Measurements from ENCODE around the gene VGLL4.
"Not testable (repeated sequence)": the region's sequence is repeated elsewhere in the genome, so short reads cannot be mapped to it uniquely, and the experiment has no call there.

VGLL4 gene

DNA sequence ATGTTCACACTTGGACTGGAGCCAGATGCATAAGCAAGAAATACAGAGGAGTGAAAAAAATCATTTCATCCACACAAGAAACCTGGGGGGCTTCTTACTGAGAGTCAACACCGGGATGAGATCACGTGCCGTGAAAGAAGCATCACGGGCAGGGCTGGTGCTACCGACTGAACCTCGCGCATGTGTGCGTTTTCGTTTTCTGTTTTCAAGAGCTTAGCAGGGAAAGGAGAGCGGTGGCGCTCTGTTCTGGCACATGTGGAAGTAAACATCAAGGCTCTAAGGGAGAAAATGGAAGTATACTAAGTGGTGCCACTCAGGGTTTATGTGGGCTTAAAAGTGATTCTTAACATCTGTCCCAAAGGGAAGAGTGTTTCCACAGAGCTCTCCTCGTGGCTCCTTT lies 55.9 kb downstream of the VGLL4 start:
- DNase-seq (ENCODE audit: low read depth in 3 of 3): no peak

DNA sequence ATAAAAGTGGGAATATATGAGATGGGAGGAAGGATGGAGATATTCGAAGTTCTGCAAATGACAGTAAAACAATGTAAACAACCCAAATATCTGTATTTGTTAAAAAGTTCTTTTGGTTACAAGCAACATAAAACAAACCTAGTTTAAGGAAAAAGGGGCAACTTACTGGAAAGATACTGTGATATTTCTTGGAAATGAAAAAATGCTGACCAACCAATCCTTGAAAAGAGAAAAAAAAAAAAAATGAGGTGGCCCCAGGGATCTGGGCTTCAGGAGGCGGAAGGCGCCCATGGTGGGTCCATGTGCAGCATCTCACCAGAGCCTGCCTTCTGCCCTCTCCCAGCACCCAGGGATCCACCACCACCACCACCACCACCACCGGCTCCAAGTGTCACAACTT lies 59.1 kb downstream of the VGLL4 start:
- no peak for DNase-seq (ENCODE audit: low read depth in 3 of 3)

DNA sequence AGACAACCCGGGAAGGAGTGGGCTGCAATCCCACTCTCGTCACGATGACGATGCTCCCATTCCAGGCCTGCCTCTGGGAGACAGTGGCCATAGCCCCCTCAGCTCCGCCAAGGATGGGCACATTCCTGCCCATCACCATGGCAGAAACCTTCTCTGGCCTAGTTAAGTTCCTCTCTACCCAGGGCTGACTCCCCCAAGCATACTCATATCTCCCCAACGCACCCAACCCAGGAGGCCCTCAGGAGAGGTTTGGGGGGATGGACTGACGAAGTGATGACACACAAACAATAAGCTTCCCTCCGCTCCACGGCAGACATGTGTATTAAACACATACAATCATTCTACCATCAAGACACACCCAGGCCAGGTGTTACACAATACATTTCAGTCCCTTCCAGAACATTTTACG lies 60.1 kb downstream of the VGLL4 start:
- DNase-seq (ENCODE audit: low read depth in 3 of 3): no peak

DNA sequence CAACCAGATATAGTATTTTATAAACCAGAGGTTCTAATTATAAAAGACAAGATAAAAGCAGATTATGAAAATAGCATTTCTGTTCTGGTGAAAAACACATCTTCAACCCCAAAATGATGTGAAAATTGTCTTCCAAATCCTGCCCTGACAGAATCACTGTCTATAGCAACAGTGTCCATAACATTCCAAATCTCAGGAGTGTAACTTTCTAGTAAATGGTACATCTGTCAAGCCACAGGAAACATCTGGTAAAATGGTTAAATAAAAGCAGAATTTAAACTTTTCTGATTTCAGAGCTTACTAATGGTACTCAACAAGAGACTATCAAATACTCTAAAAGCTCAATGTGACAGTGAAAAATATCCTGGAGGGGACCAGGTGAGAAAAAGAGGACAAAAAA lies 60.5 kb downstream of the VGLL4 start:
- DNase-seq (ENCODE audit: low read depth in 3 of 3): no peak

DNA sequence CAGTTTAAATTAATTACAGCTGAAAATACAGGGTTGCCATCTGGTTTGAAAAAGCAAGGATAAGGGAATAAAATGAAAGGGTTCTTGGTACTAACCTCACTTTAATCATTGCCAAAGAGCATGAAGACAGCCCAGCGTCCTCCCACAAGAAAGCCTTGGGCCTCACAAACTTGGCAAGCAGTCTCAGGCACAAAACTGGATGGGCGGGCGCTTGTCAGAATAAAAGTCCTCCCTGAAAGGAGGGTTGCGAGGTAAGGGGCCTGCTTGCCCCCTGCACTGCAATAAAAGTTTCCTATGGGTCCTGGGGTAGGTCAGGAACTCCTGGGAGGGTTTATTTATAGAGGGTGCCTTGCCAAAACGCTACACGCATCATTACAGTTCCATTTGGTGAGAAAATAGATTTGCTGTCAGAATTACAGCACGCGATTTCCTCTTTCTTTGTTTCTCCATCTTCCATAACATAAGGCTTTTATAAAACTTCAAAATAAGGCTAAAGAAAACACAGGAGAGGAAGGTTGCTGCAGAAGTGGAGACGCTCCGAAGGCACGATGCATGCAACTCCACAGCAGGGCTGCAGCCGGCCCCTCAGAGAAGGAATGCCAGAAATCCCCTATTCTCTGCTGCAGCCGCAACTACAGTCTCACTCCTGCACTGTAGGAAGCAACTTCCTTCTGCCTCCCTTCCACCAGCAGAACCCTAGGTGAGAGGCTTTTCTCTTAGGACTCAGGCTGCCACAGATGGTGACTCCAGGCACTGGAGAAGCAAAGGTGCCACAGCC lies 61.3 kb downstream of the VGLL4 start:
- no peak for DNase-seq (ENCODE audit: low read depth in 3 of 3)

DNA sequence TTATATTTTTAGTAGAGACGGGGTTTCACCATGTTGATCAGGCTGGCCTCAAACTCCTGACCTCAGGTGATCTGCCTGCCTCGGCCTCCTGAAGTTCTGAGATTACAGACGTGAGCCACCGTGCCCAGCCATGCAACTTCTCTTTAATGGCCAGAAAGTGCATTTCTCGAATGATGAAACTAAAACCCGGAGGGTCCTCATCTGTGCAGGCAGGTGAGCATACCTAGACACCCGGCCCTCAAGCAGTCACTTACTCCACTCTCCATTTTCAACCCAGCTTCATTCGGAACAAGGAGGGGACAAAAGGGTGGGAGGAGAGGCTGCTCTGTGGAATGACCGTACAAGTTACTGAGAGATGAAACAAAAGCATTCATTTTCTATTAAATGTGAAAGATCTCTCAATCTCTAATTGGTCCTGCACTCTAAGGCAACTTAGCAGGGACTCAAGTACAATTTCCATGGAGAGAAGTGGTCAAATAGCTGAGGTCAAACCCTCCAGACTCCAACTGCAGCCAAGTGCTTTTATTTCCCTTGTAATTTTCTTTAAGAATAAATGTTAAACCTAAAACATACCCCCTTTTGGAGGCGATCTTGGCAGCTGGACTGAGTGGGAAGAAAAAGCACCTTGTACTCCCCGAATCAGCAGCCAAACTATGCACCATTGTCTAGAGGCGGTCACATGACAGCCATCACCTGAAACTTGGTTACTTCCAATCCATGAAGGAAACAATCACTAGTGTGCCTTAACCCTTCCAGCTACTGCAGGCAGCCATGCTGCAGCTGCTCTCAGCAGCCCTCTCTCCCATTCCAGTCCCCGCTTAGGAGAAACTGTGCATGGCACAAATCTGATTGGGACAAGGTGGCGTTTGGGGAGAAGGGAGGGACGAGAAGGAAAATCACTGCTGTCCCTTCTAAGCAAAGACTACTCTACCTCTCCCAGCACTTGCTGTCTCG lies 62.2 kb downstream of the VGLL4 start:
- DNase-seq (ENCODE audit: low read depth in 3 of 3): no peak

DNA sequence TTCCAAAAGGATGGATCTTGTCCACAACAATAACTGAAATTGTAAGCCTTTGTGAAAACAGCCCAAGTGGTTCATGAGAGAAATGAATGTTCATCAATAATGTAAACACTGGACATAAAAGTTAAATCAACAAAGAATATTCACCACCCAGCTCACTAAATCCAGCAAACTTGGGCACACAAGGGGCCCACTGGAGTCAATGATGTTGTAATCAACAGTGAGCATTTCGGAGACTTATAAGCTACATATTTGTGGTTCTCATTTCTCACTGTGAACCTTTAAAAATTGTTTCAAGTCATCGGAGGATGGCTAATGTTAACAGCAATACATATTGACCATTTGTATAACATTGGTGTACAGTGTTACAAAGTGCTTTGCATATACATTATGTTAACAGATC lies 63.1 kb downstream of the VGLL4 start:
- no peak for DNase-seq (ENCODE audit: low read depth in 3 of 3)

DNA sequence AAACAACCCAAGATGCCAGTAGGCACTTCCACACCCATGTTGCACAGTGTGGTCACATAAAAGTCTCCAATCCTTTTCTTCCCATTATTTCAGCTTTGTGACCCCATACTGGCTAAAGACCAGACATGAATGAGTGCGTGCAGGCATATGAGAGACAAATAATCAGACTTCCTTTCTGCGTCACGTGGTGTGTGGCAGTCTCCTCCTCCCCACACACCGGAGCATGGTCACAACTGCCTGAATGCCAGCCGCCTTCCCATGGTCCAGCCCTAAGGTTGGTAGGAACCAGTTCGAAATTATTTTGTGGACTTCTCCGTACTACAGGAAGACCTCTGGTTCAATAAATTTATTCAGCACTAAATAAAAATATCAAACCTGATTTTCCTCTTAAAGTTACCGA lies 65.5 kb downstream of the VGLL4 start:
- DNase-seq (ENCODE audit: low read depth in 3 of 3): no peak

DNA sequence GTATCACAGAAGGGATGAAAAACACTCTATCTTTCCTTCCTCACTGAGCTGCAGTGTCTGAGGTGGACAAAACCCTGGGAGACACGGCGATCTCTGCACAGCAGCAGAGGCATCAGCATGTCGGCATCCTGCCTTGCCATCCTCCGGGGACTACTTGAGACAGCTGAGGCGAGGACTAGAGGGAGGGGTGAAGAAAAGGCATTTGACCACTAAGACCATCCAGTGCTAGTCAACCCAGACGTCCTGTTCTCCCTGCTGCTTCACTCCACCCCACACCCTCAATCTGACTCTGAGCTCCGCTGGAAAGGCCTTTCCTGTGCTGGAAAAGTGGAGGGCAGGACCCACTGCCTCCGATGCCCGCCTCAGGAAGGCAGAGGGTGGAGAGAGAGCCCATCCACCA lies 67.3 kb downstream of the VGLL4 start:
- no peak for DNase-seq (ENCODE audit: low read depth in 3 of 3)

DNA sequence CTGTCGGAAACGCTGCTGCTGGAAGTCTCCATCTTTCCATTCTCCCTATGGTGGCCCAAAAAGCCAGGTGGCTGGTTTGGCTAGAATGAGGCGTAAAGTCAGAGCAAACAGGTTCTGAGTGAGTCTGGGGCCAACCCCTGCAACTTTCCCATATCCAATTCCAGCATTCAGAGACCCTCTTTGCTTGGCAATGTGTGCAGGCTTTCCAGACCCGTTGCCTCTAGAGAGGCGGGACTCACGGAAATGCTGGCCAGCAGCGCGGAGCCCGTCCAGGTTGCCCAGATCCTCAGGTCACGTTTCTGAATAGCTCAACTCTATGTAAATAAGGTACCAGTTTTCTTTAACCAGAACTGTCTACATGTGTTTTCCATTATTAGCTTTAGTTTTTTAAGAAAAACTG lies 68.0 kb downstream of the VGLL4 start:
- DNase-seq (ENCODE audit: low read depth in 3 of 3): no peak

DNA sequence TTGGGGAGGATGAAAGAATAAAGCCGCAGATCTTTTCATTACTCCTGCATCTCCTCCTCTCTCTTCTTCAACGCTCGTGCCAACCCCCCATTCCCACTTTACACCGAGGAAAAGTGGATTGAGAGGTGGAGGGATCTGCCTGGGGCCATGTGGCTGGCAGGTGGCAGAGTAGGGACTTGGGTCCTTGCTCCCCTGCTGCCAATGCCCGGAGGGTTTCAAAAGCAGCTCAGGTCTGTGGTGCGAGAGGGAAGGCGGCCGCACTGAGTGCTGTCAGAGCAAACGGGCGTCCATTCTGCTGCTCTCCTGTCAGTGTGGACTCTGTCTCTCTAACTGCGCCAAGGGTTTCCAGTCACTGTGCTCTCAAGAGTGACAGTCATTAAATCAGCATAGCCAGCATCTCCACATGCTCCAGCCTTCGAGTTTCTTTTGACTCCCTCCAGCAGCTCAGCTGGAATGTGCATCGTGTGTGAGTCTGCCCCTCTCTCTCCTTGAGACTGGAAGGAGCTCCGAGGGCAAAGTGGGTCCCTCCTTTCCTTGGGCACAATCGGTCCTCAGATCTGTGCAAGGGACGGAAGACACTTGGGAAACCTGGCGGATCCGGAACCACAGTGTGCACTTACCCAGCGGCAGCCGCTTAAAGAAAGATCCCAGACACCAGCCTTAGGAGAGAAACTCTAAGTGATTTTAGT lies 68.6 kb downstream of the VGLL4 start:
- no peak for DNase-seq (ENCODE audit: low read depth in 3 of 3)

DNA sequence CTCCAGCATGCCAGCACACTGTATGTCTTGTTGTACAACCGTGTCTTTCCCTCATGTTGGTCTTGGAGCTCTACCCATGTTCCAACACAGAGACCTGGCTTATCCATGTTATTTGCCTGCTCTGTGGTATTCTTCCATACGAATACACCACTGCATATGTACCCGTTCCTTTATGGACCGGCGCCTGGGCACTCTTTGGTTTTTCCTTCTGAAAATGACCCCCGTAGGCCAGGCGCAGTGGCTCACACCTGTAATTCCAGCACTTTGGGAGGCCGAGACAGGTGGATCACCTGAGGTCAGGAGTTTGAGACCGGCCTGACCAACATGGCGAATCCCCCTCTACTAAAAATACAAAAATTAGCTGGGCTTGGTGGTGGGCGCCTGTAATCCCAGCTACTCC lies 71.1 kb downstream of the VGLL4 start:
- DNase-seq (ENCODE audit: low read depth in 3 of 3): not testable (repeated sequence)

DNA sequence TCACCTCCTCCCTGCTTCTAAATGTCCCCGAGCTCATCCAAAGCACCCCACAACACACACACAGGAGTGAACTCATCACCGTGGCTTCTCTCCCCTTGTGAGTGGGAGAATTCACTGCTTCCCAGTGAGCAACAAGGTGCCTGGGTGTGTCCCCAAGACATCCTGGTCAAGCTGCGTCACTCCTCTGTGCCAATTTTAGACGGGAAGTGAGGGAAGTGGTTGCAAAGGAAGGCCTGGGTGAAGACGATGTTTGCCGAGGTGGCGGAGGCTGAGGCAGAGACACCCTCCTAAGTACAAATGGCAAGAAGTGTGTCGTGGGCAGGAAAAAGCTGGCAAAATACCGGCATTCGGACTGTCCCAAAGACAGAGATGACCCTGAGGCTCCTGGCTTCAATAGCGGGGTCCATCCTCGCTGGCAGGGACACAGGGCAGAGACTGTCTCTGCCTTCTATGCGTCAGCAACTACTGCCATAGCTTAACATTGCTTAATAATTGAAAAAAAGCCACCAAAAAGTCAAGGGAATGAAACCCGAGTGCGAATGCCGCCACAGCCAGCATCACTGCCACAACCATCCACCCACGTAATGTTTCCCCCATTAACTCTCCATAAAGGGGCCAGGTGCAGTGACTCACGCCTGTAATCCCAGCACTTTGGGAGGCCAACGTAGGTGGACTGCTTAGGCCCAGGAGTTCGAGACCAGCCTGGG lies 72.8 kb downstream of the VGLL4 start:
- no peak for DNase-seq (ENCODE audit: low read depth in 3 of 3)

DNA sequence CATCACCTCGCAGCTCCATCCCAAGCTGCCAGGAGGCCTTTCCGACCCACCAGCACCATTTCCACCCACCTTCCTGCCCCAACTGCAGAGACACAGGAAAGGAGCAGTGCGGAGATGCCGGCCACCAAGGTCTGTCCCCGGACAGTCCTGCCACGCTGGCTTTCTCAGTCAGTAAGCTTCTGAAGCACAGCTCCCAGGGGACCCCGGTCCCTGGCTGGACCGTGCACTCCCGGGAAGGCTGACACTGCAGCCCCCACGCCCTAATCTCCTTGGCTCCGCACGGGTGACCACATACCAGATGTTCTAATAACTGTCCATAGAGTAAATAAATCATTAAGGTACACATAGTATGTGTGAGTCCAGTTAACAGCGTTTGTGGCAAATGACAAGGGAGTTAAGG lies 73.5 kb downstream of the VGLL4 start:
- no peak for DNase-seq (ENCODE audit: low read depth in 3 of 3)

DNA sequence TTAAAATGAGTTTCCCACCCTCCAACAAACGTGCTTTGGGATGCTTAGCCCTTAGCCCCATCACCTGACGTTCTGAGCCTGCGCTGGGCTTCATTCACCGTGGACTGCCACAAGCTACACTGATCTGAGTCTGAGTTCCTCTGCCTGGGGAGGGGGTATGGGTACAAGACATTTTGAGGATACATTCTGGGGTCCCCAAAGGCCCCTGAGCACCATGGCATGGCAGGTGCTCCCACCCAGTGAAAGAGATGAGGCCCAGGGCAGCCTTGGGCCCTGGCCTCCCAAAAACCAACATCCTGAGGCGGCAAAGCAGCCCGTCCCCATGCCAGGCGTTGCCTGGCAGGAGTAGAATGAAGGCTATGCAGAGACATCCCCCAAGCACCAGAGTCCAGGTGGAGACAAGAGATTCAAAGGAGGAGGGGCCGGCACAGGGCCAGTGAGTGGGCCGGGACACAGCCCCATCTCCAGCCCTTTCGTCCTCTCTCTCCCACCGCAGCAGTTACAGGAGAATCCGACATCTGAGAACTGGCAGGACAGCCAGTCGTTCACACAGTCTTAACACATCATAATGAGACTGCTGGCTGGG lies 74.5 kb downstream of the VGLL4 start:
- no peak for DNase-seq (ENCODE audit: low read depth in 3 of 3)

DNA sequence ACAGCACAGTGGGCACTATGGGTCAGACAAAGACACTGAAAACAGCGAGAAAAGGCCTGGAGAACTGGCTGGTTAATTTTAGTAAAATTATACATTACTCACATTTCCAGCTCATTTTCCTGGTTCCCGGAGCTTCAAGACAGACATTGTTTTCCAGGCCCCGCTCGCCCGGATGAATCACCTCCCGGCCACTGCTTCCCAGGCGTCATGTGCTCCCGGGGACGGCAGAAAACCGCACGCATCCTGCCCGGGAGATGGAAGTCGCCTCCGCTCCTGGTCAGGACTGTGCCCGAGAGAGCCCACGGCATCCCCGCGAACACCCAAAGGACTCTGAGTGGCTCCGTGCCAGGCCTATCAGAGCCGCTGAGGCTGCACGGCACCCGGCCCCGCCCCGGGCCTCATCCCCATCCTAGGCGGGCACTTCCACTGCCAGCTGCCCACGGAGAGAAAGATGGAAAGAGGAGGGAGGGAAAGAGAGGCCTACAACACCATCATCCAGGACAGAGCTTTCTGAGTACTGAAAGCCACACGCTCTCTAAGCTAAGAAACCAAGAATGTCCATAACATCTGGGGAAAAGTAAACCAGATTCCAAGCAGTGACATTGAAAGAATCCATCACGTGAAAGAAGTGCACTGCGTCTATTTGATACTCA lies 75.1 kb downstream of the VGLL4 start:
- DNase-seq (ENCODE audit: low read depth in 3 of 3): no peak

DNA sequence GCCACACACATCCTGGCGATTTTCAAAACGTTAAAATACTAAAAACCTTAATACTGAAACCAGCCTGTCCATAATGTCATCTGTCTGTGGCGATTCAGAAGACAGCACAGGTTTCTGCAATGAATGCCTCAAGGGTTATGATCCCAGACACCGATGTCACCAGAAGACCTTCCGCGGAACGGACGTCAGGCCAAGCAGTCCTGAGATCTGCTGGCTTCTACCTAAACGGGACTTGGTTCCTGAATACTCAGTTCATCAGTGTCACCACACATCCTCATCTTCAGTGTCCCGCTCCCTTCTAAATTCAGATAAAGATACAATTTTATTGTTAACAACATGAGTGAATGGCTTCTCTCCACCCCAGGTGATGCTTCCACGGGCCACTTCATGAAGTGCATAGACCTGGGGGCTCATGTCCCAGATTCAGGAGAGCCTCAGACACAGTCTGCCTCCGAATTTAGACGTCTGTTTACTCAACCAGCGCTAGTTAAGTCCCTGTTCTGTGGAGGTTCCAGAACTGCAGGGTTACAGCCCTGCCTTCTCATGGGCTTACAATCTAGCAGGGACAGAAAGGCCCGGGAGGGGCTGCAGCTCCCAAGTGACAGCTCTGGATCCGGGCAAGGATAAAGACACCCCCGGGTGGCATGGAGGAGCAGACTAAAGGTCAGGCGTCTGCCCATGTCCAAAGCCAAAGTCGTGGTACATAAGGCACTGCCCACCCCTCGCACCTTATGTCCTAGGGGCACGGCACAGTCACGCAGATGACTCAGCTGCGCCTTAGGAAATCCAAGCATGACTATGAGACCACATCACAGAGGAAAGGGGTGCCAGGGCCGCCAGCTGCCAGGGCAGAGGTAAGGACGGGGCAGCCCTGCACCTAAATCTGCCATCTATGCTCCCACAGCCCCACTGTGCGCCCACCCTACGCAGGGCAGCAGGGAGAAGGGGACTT lies 75.9 kb downstream of the VGLL4 start:
- DNase-seq (ENCODE audit: low read depth in 3 of 3): no peak

DNA sequence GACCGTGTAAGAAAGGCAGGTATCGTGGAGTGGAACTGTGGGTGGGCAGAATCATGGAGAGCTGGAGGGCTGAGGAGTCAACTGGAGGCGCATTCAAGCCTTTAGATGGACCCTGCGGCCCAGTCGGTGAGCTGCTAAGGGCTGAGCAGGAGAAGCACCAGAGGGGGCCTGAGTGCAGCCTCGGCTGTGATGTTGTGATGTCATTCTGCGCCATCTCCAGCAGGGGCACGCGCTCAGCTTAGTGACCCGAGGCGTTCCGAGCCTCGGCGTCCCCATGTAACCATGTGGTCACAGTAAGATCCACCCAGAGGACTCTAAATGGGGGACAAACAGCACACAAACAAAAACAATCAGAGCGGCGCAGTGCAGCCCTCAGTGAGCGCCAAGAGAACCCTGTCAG lies 76.8 kb downstream of the VGLL4 start:
- no peak for DNase-seq (ENCODE audit: low read depth in 3 of 3)

DNA sequence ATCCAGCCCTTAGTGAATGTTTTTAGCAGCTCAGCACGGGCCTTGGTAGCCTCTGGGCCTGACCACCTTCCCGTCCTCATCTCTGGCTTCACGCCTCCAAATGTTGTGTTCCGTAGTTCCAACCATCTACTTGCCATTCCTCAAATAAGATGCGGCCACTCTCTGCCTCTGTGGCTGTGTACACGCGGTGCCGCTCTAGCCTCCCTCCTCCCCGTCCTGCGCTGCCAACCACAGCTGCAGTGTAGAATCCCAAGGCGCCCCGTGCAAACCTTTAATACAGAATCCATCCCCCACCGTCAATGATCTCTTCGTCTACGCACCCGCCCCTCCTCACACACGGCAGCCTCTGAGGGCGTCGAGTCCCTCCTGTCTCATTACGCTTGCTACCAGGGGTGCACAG lies 77.2 kb downstream of the VGLL4 start:
- no peak for DNase-seq (ENCODE audit: low read depth in 3 of 3)

DNA sequence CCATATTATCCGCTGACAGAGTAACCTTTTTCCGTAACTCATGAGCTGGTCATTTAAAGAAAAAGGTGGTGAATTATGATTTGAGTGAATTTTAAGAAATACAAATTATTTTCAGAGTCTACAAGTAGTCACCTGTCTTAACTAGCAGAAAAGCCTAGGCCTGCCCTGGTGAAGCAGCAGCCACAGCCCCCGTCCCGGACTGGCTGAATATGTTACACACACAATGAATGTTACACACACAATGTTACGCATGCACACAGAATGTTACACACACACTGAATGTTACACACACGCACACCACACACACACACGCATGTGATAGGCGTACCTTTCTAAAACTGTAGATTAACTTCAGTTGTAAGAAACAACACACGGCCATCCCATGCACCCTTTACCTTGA lies 77.8 kb downstream of the VGLL4 start:
- DNase-seq (ENCODE audit: low read depth in 3 of 3): no peak

Data from stimulated activated CD4-positive, alpha-beta T cell treated with anti-CD3 and anti-CD28 coated beads, TNF-alpha, amount 100 ng/mL, for 24 hours (primary cell).